Activated CD8-positive, alpha-beta T cell treated with anti-CD3 and anti-CD28 coated beads for 36 hours (primary cell): ENCODE results near the gene RBM38. TPM values are rescaled to one million over a fixed set of nuclear protein-coding genes. Genes with fewer than 3 reads are reported as not detected.

ENCODE experiments used
- ATAC-seq: fragments of 200-7000 bp; cut with Tn5 transposase; one replicate; pipeline ENCODE4 v1.10.0; 2021; ENCODE audit warnings: mild to moderate bottlenecking, moderate library complexity
- CTCF ChIA-PET: fragments of 350-600 bp; sonication (Branson Sonifier 250); formaldehyde crosslinking; loops from one replicate; lab custom pipeline; 2021; ENCODE audit warnings: antibody characterized with exemption; lab: Charles Lee
- POLR2A ChIA-PET: fragments of 350-600 bp; sonication (Branson Sonifier 250); formaldehyde crosslinking; loops from one replicate; lab custom pipeline; 2021; ENCODE audit warnings: antibody characterized with exemption; lab: Charles Lee
- DNase-seq: peaks from one replicate; pipeline ENCODE4 v3.0.0-alpha.2; 2020
- H3K27ac Mint-ChIP-seq: one replicate; pipeline ENCODE4 v1.8.0; 2021; ENCODE audit warnings: mild to moderate bottlenecking, mixed read lengths
- H3K27me3 Mint-ChIP-seq: one replicate; pipeline ENCODE4 v1.8.0; 2021; ENCODE audit warnings: mixed read lengths
- H3K36me3 Mint-ChIP-seq: one replicate; pipeline ENCODE4 v1.8.0; 2021; ENCODE audit warnings: low read depth, mixed read lengths
- H3K4me1 Mint-ChIP-seq: one replicate; pipeline ENCODE4 v1.8.0; 2021; ENCODE audit warnings: low read depth, mixed read lengths
- H3K4me3 Mint-ChIP-seq: one replicate; pipeline ENCODE4 v1.8.0; 2021; ENCODE audit warnings: mild to moderate bottlenecking, moderate library complexity, mixed read lengths
- H3K9me3 Mint-ChIP-seq: one replicate; pipeline ENCODE4 v1.8.0; 2021; ENCODE audit warnings: mixed read lengths
- intact Hi-C: fragments of 100-400 bp; cut with micrococcal nuclease; formaldehyde crosslinking; loops from one replicate; pipeline ENCODE4 v1.10.0; 2022
- total RNA-seq, 2 experiments: library from RNA; stranded (reverse); gene quantifications; one replicate each; pipeline ENCODE4 v1.2.3, GENCODE V29; 2021
- TF ChIP-seq, protein P1 (sequence below): fragments of 200-600 bp; IDR thresholded peaks from one replicate; pipeline ENCODE4 v1.8.0; 2022; ENCODE audit warnings: antibody characterized with exemption, mild to moderate bottlenecking

The RBM38 gene
- total RNA-seq, 2 experiments from 2014 or later: 114 to 116 TPM

DNA sequence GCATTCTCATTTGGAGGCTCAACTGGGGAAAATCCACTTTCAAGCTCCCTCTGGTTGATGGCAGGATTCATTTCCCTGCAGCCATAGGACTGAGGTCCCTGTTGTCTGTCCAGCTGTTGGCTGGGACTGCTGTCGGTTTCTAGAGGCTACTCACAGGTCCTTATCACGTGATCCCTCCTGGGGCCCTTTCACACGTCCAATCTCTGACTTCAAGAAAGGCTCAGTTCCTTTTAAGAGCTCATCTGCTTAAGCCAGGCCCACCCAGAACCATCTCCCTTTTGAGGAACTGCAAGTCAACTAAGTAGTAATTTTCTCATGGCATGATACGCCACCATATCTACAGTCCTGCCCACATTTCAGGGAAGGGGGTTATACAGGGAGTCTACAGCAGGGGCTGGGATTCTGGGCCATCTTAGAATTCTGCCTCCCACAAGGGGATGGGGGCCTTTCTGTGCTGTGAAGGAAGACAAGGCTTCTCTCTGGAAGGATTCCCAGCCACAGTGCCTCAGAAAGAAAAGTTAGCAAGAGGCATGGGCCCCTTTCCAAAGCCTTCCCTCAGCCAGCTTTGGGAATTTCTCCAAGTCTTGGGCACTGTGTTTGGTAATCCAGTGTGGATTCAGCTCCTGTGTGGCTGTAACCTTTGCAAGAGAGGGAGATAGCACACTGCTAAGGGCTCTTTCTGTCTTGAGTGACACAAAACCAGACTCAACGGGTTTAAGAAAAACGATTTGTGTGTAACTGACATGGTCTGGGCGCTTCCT is 67.4 kb downstream of the RBM38 start:
- CTCF ChIA-PET: no interaction called here

More for the DNA sequence above, 67.4 kb downstream of the RBM38 start:
- ATAC-seq: no peak
- no peak overlapping the region for H3K27ac Mint-ChIP-seq
- intact Hi-C loops: no loop called here
- H3K4me1 Mint-ChIP-seq: no peaks in the 10 kb centered on the region
- TF ChIP-seq, protein P1, sequence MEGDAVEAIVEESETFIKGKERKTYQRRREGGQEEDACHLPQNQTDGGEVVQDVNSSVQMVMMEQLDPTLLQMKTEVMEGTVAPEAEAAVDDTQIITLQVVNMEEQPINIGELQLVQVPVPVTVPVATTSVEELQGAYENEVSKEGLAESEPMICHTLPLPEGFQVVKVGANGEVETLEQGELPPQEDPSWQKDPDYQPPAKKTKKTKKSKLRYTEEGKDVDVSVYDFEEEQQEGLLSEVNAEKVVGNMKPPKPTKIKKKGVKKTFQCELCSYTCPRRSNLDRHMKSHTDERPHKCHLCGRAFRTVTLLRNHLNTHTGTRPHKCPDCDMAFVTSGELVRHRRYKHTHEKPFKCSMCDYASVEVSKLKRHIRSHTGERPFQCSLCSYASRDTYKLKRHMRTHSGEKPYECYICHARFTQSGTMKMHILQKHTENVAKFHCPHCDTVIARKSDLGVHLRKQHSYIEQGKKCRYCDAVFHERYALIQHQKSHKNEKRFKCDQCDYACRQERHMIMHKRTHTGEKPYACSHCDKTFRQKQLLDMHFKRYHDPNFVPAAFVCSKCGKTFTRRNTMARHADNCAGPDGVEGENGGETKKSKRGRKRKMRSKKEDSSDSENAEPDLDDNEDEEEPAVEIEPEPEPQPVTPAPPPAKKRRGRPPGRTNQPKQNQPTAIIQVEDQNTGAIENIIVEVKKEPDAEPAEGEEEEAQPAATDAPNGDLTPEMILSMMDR: no peak
- H3K36me3 Mint-ChIP-seq: no peaks in the 10 kb centered on the region
- H3K27me3 Mint-ChIP-seq: no peaks in the 10 kb centered on the region
- POLR2A ChIA-PET: no interaction called here
- no peaks in the 10 kb centered on the region for H3K9me3 Mint-ChIP-seq
- DNase-seq: no peak
- no peak overlapping the region for H3K4me3 Mint-ChIP-seq

Other genes starting within 250 kb of the RBM38 start
- not detected for gene BMP7, start 124.8 kb upstream of the RBM38 start, total RNA-seq
- not detected for gene SPO11, start 61.6 kb upstream of the RBM38 start, total RNA-seq
- gene RAE1, start 40.1 kb upstream of the RBM38 start, total RNA-seq: 10 to 100 TPM; 41.1 to 42.9 TPM
- gene CTCFL, start 133.7 kb downstream of the RBM38 start, total RNA-seq: not detected
- gene PCK1, start 169.7 kb downstream of the RBM38 start, total RNA-seq: not detected
- under 1 TPM; 0.11 to 0.56 TPM for gene ZBP1, start 229.0 kb downstream of the RBM38 start, total RNA-seq